HG02840 (cell line): Measurements from ENCODE around the gene NUMA1.

ENCODE experiments used
- ATAC-seq: cut with Tn5 transposase; IDR thresholded peaks from one replicate; pipeline ENCODE4 v1.9.1; 2021; ENCODE audit warnings: mild to moderate bottlenecking, moderate library complexity, moderate number of reproducible peaks; ENCODE audit not compliant: unreplicated experiment, low FRiP score

NUMA1 gene

GRCh38 chr11:72024069-72024754 is 56.1 kb downstream of the NUMA1 start:
- ATAC-seq, result no peak

- ATAC-seq, result no peak
Observed at GRCh38 chr11:72023335-72023734, 57.0 kb downstream of the NUMA1 start.

DNA sequence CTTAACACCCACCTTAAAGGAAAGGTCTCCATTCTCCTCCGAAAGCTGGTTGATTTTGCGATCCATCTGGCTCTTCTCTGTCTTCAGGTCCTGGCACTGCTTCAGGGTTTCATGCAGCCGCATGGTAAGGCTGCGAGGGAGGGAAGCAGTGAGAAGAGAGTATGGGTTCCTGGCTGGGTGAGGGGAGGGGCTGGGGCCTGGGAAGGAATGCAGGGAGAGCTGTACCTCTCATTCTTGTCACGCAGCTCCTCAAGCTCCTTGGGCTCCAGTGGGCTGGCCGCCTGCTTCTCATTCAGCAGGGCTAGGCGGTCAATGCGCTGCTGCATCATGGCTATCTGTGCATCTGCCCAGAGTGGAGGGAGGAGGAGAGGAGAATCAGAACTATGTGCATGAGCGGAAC is 62.2 kb downstream of the NUMA1 start:
- no peak for ATAC-seq

- no peak for ATAC-seq
Observed at GRCh38 chr11:72015511-72016061, 64.8 kb downstream of the NUMA1 start.

- no peak for ATAC-seq
Observed at GRCh38 chr11:72014761-72015320, 65.5 kb downstream of the NUMA1 start.

- no peak for ATAC-seq
Observed at GRCh38 chr11:72013765-72014711, 66.3 kb downstream of the NUMA1 start.

- ATAC-seq, result no peak
Observed at GRCh38 chr11:72012897-72013721, 67.2 kb downstream of the NUMA1 start.

DNA sequence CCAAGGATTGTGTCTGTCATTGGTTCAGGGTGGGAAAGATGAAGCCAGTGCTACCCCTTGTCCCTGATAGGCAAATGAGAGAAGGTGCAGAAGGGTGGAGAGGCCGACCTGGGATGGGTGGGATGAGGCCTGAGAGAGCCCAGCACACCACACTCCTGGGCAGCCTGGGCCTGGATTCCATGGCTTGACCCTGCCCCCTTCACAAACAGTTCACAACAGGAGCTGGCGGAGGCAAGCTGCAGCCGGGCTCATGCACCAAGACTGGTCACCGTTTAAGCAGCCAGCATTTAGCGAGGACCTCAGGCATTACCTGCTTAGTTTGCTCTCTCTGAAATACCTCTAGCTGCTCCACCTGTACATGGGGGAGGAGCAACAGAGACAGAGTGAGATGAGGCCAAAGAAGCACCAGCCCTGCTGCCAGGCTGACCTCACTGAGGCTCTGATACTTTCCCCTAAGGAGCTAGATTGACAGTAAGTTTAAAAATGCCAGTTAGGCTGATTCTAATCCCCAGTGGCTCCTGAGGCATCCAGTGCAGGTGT is 68.2 kb downstream of the NUMA1 start:
- ATAC-seq, result no peak

DNA sequence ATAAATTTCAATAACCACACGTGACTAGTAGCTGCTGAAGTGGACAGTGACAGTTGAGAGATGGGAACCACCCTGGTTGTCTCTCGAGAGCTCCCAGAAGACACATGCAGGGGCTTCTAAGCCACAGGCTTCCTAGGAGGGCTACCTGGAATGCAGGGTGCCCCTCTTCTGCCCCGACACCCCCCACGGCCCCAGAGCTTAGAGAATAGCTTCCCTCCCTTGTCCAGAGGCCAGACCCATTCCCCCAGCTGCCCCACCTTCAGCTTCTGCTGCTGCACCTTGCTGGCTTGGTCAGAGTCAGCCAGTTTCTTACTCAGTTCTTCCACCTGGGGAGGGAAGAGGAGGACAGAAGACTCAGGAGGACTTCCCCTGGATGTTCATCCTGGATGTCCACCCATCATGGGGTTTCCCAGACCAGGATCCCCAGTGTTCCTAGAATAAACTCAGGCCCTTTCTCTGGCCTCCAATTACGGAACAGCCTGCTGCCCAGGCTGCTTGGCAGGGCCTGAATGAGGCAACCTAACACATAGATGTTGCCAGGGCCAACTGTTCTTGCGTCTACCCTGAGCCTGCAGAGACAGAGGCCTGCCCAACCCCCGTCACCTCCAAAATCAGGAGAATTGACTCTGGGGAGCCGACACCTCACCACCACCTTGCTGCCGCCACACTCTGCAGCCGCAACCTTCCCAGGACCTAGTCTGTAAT is 69.7 kb downstream of the NUMA1 start:
- no peak for ATAC-seq

- no peak for ATAC-seq
Observed at GRCh38 chr11:72009156-72009555, 71.2 kb downstream of the NUMA1 start.

DNA sequence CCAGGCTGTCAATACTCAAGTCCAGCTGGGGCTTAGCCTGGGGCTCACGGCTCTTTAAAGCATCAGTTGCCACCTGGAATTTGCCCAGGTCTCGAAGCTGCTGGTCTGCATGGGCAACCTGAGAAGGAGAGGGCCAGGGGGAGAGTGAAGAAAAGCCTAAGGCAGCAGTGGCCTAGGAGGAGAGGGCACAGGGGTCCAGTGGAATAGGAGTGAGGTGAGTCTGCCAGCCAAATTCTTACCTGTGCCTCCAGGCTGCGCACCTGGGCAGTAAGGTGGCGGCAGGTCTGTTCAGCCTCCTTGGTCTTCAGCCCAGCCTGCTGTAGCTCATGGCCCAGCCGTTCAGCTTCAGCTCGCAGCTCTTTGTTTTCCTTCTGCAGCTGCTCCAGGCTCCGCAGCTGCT is 71.6 kb downstream of the NUMA1 start:
- no peak for ATAC-seq

DNA sequence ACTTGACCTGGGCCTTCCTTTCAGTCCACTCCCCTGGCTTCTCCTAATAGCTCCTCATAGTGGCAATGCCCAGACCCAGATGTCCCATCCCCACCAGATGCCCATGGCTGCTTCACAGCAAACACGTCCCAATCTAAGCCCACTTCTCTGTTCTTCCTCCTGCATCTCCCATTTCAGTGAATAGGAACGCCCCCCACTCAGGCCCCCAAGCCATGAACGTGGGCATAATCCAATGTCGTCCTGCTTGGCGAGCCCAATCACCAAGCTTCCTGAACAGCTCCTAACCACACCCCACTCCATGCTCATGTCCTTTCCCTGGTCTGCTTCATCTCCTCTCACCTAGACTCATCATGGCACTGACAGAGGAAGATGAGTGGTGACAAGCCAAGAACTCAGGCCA is 72.8 kb downstream of the NUMA1 start:
- no peak for ATAC-seq

- no peak for ATAC-seq
Observed at GRCh38 chr11:72007089-72007476, 73.3 kb downstream of the NUMA1 start.

- no peak for ATAC-seq
Observed at GRCh38 chr11:72006309-72007088, 73.8 kb downstream of the NUMA1 start.

- no peak for ATAC-seq
Observed at GRCh38 chr11:72005347-72006260, 74.7 kb downstream of the NUMA1 start.

DNA sequence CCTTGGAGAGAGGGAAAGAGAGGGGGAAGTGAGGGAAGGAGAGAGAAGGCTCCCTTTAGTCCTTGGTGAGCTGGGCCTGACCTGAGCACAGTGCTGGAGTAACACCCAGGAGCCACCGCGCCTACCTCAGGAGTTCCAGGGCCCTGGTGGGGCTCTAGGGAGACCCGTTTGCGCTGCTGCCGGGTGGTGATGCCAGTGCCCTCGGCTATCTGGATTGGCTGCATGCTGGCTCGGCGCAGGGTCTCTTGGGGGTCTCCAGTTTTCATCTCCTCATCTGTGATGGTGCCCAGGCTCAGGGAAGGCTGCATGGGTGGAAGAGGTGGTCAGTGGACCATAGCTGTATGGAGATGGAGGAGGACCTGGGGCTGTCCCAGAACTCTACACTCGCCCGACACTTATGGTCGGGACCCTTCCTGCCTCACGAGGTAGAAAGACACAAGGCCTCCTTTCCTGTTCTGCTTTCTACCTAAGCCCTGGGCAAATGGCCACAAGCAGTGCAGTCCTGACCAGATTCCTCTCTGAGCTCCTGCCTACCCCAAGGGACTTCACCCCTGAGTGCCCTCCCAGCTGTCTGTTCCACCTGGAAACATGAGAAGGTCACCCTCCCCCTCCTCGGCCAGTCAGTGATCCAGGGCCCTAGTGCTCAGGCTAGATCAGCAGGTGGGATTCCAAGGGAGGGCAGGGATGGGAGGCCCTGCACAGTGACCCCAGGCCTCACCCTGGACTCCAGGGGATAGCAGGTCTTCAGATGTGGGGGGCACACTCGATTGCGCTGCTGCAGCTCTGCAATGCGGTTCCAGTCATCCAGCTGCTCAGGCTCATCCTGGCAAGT is 75.6 kb downstream of the NUMA1 start:
- no peak for ATAC-seq

- ATAC-seq, result no peak
Observed at GRCh38 chr11:72003776-72004171, 76.6 kb downstream of the NUMA1 start.
